ENCODE measurements around the gene UGT1A10.

- TF ChIP-seq EZH2phosphoT487 (IDR thresholded peaks at IDR 0.05; ENCODE audit: borderline replicate concordance, low read length) (no peak), CTCF (IDR thresholded peaks at IDR 0.05; ENCODE audit: low read depth, low read length, poor library complexity, severe bottlenecking) (no peak)
Measured at GRCh38 chr2:233799087-233799665, 162.9 kb downstream of the UGT1A10 start.

Measured in DOHH2 (cell line).